SU-DHL-6 (cell line): ENCODE results near the gene HSD11B2.

ENCODE experiments used
- H2AFZ ChIP-seq: fragments of 200-600 bp; sonication (generic); 2 replicates; pipeline ENCODE4 v1.6.1; 2014; ENCODE audit warnings: low read depth, mild to moderate bottlenecking, moderate library complexity, mixed read lengths, antibody characterized with exemption, low read length; ENCODE audit not compliant: severe bottlenecking
- H3F3A ChIP-seq: fragments of 200-600 bp; shearing (Covaris generic); 2 replicates; pipeline ENCODE4 v1.6.0; 2016; ENCODE audit warnings: antibody characterized with exemption, mild to moderate bottlenecking; ENCODE audit not compliant: insufficient read depth
- H3K27ac ChIP-seq: fragments of 200-600 bp; sonication (generic); 2 replicates; pipeline ENCODE4 v1.5.1; 2016; ENCODE audit warnings: low read depth, mild to moderate bottlenecking, low read length, moderate library complexity, mixed read lengths
- H3K27me3 ChIP-seq: fragments of 200-600 bp; sonication (generic), shearing (Covaris generic); 2 replicates; pipeline ENCODE4 v1.6.0; 2014; ENCODE audit warnings: mild to moderate bottlenecking, low read length
- H3K36me3 ChIP-seq: fragments of 200-600 bp; sonication (generic); 2 replicates; pipeline ENCODE4 v1.6.1; 2014; ENCODE audit warnings: mild to moderate bottlenecking, low read length, mixed read lengths
- H3K4me2 ChIP-seq: fragments of 300-600, 200-600 bp; shearing (Covaris generic), sonication (generic); 2 replicates; pipeline ENCODE4 v1.6.0; 2014; ENCODE audit warnings: low read length, low read depth, mild to moderate bottlenecking; ENCODE audit not compliant: poor library complexity, severe bottlenecking
- H3K4me3 ChIP-seq: fragments of 200-600 bp; sonication (generic); 2 replicates; pipeline ENCODE4 v1.5.1; 2014; ENCODE audit warnings: antibody characterized with exemption, low read length, mild to moderate bottlenecking, mixed read lengths; ENCODE audit not compliant: insufficient read depth, poor library complexity, severe bottlenecking
- H3K79me2 ChIP-seq: fragments of 200-600 bp; sonication (generic); 2 replicates; pipeline ENCODE4 v1.6.1; 2014; ENCODE audit warnings: mild to moderate bottlenecking, low read length, moderate library complexity; ENCODE audit not compliant: insufficient read depth
- H3K9ac ChIP-seq: fragments of 200-600 bp; sonication (generic); 2 replicates; pipeline ENCODE4 v1.7.0; 2014; ENCODE audit warnings: mild to moderate bottlenecking, low read length
- H3K9me2 ChIP-seq: fragments of 200-600 bp; sonication (generic); replicated peaks from 2 replicates; pipeline ENCODE4 v1.6.1; 2014; ENCODE audit warnings: low read length; ENCODE audit not compliant: insufficient read depth
- H3K9me3 ChIP-seq: fragments of 200-600 bp; sonication (generic); 2 replicates; pipeline ENCODE4 v1.6.1; 2014; ENCODE audit warnings: low read length, mixed read lengths; ENCODE audit not compliant: insufficient read depth
- H4K20me1 ChIP-seq: fragments of 200-600 bp; sonication (generic); 2 replicates; pipeline ENCODE4 v1.6.1; 2014; ENCODE audit warnings: low read depth, mild to moderate bottlenecking, antibody characterized with exemption, low read length, moderate library complexity, mixed read lengths
- CTCF ChIP-seq: fragments of 200-600 bp; sonication (generic); IDR thresholded peaks from one replicate; pipeline ENCODE4 v1.5.1; 2017; ENCODE audit warnings: antibody characterized with exemption, mild to moderate bottlenecking, low read length, moderate library complexity; ENCODE audit not compliant: insufficient read depth, poor library complexity, severe bottlenecking
- EZH2phosphoT487 ChIP-seq: fragments of 200-600 bp; sonication (generic), shearing (Covaris generic); conservative IDR thresholded peaks from 2 replicates; pipeline ENCODE4 v1.6.1; 2018; ENCODE audit warnings: mild to moderate bottlenecking, antibody characterized with exemption, low read length, moderate library complexity, mixed read lengths

Gene HSD11B2

DNA sequence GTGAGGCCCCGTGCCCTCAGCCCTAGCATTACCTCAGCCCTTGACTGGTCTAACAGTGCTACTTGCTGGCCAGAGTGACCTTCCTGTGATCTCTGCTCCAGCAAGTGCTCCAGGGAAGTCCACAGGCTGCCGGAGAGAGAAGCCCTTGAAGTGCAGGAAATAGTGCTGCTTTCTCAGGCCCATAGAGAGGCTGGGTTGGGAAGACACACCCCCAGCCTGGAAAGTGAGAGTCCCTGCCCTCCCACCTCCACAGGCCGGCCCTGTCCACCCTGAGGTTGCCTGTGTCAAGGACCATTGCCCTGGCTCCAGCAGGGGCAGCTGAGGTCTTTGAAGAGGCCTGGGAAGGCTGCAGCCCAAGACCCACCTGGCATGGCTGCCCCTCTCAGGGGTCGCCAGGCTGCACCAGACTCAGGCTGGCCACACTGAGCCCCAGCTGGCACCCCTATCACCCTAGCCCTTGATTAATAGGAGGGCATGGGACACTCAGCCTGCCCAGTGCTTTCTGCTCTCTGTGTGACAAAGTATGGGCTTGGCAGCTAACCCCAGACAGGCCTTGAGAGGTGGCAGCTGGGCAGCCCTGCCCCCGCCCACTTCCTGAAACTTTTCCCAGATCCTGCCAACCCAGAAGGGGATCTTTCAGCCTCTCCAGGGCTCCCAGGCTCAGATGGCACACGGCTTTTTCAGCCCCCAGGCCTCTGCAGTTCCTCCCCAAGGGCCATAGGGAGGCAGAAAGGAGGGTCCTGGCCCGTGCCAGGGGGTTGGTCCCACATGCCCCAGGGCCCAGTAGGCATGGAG is 28.3 kb downstream of the HSD11B2 start:
- H3K36me3 ChIP-seq, result no peaks in the 10 kb centered on the region
- no peak overlapping the region for H3K4me2 ChIP-seq
- H3K27ac ChIP-seq, result no peak overlapping the region
- H3K9me2 ChIP-seq, result no peaks in the 10 kb centered on the region
- no peaks in the 10 kb centered on the region for H3K9me3 ChIP-seq
- no peaks in the 10 kb centered on the region for H3F3A ChIP-seq
- no peak overlapping the region for H2AFZ ChIP-seq
- H3K79me2 ChIP-seq, result peaks cover 32% of the 10 kb centered on the region
- no peak overlapping the region for H3K9ac ChIP-seq
- H3K4me3 ChIP-seq, result no peak overlapping the region
- no peaks in the 10 kb centered on the region for H3K27me3 ChIP-seq
- TF ChIP-seq EZH2phosphoT487 (no peak), CTCF (no peak)
- H4K20me1 ChIP-seq, result no peaks in the 10 kb centered on the region

- Histone ChIP-seq H3K9ac (no peak overlapping the region), H3K79me2 (peaks cover 37% of the 10 kb centered on the region), H3K27me3 (no peaks in the 10 kb centered on the region), H4K20me1 (no peaks in the 10 kb centered on the region), H3K27ac (no peak overlapping the region), H3K4me3 (no peak overlapping the region), H3F3A (no peaks in the 10 kb centered on the region), H3K36me3 (no peaks in the 10 kb centered on the region), H3K9me2 (no peaks in the 10 kb centered on the region), H2AFZ (no peak overlapping the region), H3K9me3 (no peaks in the 10 kb centered on the region), H3K4me2 (no peak overlapping the region)
- TF ChIP-seq EZH2phosphoT487, result no peak
- no peak for TF ChIP-seq CTCF
Observed at GRCh38 chr16:67459861-67460150, 28.9 kb downstream of the HSD11B2 start.

DNA sequence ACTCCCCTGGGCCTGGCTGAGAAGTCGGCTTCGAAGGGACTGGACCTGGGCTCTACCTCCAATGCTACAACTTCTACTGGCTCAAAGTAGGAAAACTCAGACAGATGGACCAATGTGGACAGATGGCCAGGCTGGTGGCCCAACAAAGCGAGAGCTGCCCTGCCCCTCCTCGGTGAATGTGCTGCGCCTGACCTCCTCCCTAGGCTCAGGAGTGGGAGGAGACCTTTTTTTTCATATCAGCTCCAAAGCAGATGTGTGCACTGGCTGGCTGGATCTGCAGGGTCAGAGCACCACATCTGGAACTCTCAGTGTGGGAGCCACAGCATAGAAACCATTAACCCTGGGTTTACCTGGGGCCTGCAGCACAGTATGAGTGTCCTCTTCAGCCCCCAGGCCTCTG is 29.2 kb downstream of the HSD11B2 start:
- H3F3A ChIP-seq, result no peaks in the 10 kb centered on the region
- H4K20me1 ChIP-seq, result no peaks in the 10 kb centered on the region
- H3K27me3 ChIP-seq, result no peaks in the 10 kb centered on the region
- H3K36me3 ChIP-seq, result no peaks in the 10 kb centered on the region
- H3K4me2 ChIP-seq, result no peak overlapping the region
- H2AFZ ChIP-seq, result no peak overlapping the region
- peaks cover 41% of the 10 kb centered on the region for H3K79me2 ChIP-seq
- TF ChIP-seq CTCF (no peak), EZH2phosphoT487 (no peak)
- H3K9ac ChIP-seq, result no peak overlapping the region
- no peaks in the 10 kb centered on the region for H3K9me2 ChIP-seq
- H3K4me3 ChIP-seq, result no peak overlapping the region
- no peaks in the 10 kb centered on the region for H3K9me3 ChIP-seq
- no peak overlapping the region for H3K27ac ChIP-seq
